Anterior cingulate cortex (tissue), 58 donors: Measurements from ENCODE around the gene GPR15.

Experiments used
- DNase-seq, 58 donors: peaks; one replicate each; lab custom pipeline; 2025; lab: John Stamatoyannopoulos, UW

The GPR15 gene

GRCh38 chr3:98531622-98532274, at the start of gene GPR15:
Gene GPR15, plus strand, starts transcription at chr3:98531978. Its CDS starts 56 bp downstream, at chr3:98532034.
- DNase-seq: no peak

GRCh38 chr3:98482717-98483482, 48.9 kb upstream of the GPR15 start:
- no peak for DNase-seq

- DNase-seq: no peak
Measured at GRCh38 chr3:98483626-98484025, 48.2 kb upstream of the GPR15 start.

DNA sequence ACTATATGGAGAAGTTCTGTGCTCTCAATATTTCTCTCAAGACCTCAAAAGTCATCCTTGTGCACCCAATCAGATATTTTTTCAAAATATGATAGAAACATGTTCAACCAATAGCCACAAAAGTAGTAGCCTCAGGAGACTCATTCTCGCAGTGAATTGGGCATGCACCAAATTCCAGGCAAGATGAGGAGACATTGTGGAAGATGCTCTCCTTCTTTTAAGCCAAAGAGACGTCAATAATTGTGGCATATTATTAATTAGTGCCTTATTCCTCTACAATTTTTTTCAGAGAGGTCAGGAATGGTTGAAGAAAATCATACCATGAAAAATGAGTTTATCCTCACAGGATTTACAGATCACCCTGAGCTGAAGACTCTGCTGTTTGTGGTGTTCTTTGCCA, 34.4 kb upstream of the GPR15 start, which contains the start of gene OR5K2:
OR5K2 (plus strand) TSS at position 301 of the 400 bp plus-strand sequence; CDS start at position 301, 0 bp downstream.
- no peak for DNase-seq

DNA sequence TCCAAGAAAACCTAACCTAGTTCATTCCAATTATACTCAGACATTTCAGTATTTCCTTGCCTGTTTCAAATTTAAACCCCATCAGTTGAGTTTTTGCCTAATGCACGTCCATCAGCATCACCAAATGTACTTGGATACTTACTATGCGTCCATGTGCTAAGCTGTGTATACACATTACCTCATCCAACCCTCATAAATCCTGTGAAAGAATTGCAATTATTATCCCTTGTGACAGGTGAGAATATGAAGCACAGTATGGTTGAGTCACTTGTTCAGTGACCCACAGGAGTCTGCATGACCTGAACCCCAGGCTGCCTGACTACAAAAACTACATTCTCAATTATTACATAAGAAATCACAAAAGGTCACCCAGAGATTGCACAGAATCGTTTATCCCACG, 31.8 kb upstream of the GPR15 start:
- no peak for DNase-seq

DNA sequence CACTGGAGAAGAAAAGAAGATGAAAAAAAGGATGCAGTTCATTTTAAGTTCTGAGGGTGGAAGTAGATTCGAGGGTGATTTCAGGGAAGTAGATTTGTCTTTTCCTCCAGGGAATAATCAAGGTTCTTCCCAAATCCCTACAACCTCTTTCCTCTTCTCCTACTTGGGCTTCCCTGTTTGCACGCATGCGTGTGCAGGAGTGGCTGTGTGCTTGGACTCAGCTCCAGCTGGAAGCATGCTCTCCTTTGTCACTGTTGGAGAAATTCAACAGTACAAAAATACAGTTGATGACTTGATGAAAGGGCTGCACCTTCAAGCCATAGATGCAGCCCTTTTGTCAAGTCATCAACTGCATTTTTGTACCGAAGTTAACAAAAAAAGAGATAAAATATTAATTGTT, 30.5 kb upstream of the GPR15 start:
- DNase-seq: peak in 11 of 58 donors; percentile 0 to 40 (median 17)

- no peak for DNase-seq
Measured at GRCh38 chr3:98501863-98502576, 29.8 kb upstream of the GPR15 start.

- no peak for DNase-seq
Measured at GRCh38 chr3:98504539-98504938, 27.2 kb upstream of the GPR15 start.

DNA sequence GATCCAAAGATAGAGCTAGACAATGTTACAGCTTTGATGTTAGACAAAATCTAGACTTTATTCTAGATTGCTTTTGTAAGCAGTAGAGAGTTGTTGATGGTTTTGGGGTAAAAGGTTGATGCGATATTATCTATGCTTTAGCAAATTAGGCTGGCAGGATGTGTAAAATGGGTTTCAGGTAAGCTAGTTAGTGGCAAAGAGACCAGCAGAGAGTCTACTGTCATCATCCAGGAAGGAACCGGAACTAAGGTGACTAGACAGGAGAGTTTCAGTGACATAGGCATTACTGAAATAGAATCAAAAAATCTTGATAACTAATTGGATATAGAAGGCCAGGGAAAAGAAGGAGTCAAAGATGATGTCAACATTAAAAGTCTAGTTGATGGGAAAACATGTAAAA, 23.2 kb upstream of the GPR15 start:
- no peak for DNase-seq

GRCh38 chr3:98512576-98512975, 19.2 kb upstream of the GPR15 start:
- no peak for DNase-seq

DNA sequence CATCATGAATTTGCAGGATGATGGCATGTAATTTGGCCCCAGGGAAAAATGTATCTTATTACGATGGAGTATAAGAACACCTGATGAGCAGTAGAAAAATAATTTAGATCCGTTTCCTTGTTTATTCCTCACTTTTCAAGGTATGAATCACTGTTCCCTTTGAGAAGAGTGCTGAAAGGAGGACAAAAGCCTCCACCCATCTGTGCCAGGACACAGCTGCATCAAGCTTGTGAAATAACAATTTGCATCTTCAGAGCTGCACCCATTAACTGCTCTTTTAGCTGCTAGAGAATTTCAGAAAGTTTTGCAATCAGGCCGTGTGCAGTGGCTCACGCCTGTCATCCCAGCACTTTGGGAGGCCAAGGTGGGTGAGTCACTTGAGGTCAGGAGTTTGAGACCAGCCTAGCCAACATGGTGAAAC, 18.7 kb upstream of the GPR15 start:
- peak in 2 of 58 donors; percentile 7 to 8 for DNase-seq

- no peak for DNase-seq
Measured at GRCh38 chr3:98513736-98514135, 18.0 kb upstream of the GPR15 start.

DNA sequence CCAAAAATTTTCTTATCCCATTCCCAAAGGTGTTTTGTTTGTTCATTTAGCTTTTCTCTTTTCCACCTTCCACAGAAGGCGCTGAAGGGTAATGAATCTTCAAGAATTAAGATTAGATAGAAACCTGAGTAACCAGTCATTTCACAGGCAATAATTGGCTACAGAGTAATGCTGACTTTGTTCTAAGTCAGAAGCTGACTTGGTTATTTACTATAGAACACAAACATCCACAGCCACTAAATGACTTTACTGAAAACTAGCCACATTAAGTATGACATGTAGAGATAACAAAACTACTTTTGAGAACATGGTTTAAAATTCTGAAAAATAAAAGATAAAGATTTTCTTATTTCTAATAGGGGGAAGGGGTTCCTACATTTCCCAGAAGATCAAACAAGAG, 16.8 kb upstream of the GPR15 start:
- DNase-seq: no peak

- peak in 18 of 58 donors; percentile 2 to 77 (median 32) for DNase-seq
Measured at GRCh38 chr3:98518816-98519215, 13.0 kb upstream of the GPR15 start.

DNA sequence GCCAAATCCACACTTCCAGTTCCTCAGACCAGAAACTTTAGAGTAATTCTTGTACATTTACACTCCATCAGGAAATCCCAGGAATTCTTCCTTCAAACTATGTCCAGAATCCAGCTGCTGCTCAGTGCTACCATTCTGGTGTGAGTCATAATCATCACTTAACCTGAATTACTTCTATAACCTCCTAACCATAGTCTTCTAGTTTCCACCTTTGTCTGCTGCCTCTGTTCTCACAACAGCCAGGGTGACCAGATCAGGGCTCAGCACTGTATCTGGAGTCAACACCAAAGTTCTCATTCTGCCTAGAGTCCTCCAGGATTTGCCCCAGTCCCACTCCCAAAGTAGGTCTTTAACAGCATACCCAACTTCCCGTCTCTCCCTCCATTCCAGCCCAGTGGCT, 12.4 kb upstream of the GPR15 start:
- peak in 2 of 58 donors; percentile 31 to 44 for DNase-seq

DNA sequence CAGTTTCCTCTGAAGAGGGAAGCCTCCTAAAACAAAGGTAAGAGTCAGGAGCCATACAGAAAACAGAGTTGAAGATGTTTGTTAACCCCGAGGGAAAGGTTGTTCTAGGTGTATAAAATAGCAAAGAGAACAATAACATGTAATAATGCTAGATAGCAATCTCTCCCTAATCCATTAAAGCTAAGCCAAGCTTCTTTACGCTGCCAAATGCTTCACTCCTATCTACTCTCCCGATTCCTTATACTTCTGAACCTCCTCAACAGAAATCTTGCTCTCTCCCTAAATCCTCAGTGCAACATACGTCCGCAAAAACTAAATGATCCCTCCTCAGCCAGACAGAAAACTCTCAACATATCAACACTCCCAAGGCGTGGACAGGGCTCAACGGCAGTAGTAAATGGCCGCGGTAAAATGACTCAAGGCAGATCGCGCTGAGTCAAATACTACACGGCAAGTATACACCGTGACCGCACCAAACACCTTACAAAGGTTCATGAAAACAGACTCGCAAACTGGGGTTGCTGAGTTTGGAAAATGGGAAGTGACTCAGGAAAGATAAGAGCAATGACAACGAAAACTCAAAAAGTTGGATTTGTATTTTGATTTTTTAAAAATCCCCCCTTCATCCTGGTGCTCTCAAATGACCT, 9.8 kb upstream of the GPR15 start:
- peak in 25 of 58 donors; percentile 6 to 62 (median 35) for DNase-seq

- peak; percentile 70 to 99 (median 98) for DNase-seq
Measured at GRCh38 chr3:98522544-98523281, 9.1 kb upstream of the GPR15 start, which contains the start of gene CLDND1. Gene CLDND1, minus strand, starts transcription at chr3:98522902. Its CDS starts 1,478 bp downstream, at chr3:98521424.

GRCh38 chr3:98525494-98525893, 6.3 kb upstream of the GPR15 start:
- DNase-seq: no peak

DNA sequence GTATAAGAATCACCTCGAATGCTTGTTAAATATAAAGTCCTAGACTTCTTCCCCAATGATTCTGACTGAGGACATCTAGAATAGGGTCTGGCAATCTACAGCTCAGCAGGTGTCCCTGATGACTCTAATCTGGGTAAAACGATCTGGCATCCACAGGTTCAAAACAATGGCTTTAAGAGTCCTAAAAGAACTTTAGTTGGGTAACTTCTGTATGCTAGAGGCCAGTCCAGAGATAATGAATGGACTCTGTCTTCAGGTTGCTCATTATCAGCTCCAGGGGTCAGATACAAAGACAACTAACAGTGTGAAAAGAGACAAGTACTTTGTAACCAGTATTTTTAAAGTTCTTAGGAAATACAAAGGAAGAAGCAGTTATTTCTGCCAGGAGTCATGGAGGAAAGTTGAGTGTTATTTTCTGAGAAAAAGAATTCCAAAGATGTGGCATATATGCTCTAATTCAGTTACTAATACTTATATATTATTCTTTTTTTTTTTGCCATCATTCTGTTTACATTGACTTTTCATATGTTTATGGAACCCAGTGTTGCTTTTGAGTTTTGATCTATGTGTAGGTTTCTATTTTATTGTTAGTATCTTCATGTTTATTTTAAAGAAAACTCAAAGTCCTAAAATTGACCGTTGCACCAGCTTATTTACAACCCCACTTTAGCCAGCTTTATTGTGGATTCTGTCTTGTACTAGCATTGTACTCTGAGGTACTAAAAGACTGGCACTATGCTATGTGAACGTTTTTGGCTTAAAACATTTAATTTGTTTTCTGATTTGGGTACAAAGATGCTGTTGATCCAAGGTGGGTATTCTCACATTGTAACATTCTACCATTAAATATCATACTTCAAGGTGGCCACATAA, 3.1 kb upstream of the GPR15 start:
- no peak for DNase-seq
